ENCODE results near the gene SMAD5. TPM values are rescaled to one million over a fixed set of nuclear protein-coding genes. Genes with fewer than 3 reads are reported as not detected.

Gene SMAD5
- total RNA-seq, 1 experiment from 2014 or later: 64.3 TPM

GRCh38 chr5:136108180-136108611 lies 24.4 kb upstream of the SMAD5 start:
- no peaks in the 10 kb centered on the region for H3K27me3 ChIP-seq (ENCODE audit: insufficient read depth, low read length)
- DNase-seq (ENCODE audit: low read depth, low spot score) (no peak), ATAC-seq (no peak)
- H2AFZ ChIP-seq (ENCODE audit: low read depth, low read length, poor library complexity, severe bottlenecking): no peak overlapping the region
- H3K36me3 ChIP-seq (ENCODE audit: control insufficient read depth in 1 of 2, insufficient read depth in 2 of 2, low read length in 2 of 2): no peaks in the 10 kb centered on the region
- H3K4me3 ChIP-seq (replicated peaks in 1 of 2; ENCODE audit: low read depth in 1 of 2, low read length in 2 of 2): no peak overlapping the region
- no peak overlapping the region for H3K9ac ChIP-seq (ENCODE audit: low read length)
- H3K9me2 ChIP-seq (ENCODE audit: insufficient read depth): no peaks in the 10 kb centered on the region
- no peak overlapping the region for H3K27ac ChIP-seq (ENCODE audit: low read depth, low read length)
- intact Hi-C loops (cut with micrococcal nuclease): no loop called here
- H3K79me2 ChIP-seq (ENCODE audit: insufficient read depth, low read length): no peaks in the 10 kb centered on the region
- TF ChIP-seq EZH2 (IDR thresholded peaks at IDR 0.05) (no peak), POLR2AphosphoS5 (IDR thresholded peaks at IDR 0.05; ENCODE audit: low read depth, low read length) (no peak), FOSL1 (IDR thresholded peaks at IDR 0.05; ENCODE audit: low read depth) (no peak), CTCF (IDR thresholded peaks at IDR 0.05 in 2 of 3, conservative IDR thresholded peaks at IDR 0.05 in 1 of 3; ENCODE audit: borderline replicate concordance in 1 of 3, insufficient read depth in 1 of 3, low read depth in 2 of 3, low read length in 2 of 3) (0 out of 6 replicates have a peak, but pooled peaks of 1 of the 3 experiments have one; percentile 1)
- TF ChIP-seq, protein P1, sequence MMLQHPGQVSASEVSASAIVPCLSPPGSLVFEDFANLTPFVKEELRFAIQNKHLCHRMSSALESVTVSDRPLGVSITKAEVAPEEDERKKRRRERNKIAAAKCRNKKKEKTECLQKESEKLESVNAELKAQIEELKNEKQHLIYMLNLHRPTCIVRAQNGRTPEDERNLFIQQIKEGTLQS (IDR thresholded peaks at IDR 0.05): no peak
- no peaks in the 10 kb centered on the region for H3K9me3 ChIP-seq (ENCODE audit: control insufficient read depth in 1 of 2, insufficient read depth in 1 of 2, low read depth in 1 of 2, low read length in 2 of 2)
- ChIA-PET POLR2A (no interaction called here), CTCF (no interaction called here), RAD21 (ENCODE audit: low non-redundant PET in 1 of 2, low total read pairs in 2 of 2, uncharacterized antibody in 2 of 2, unreplicated experiment in 2 of 2) (no interaction called here)
- BruUV-seq (replicated peaks): no TSS peak
- no peaks in the 10 kb centered on the region for H4K20me1 ChIP-seq (ENCODE audit: insufficient read depth)
- no peak overlapping the region for H3K4me2 ChIP-seq (ENCODE audit: low read length)
- no peaks in the 10 kb centered on the region for H3K4me1 ChIP-seq (ENCODE audit: control insufficient read depth in 1 of 2, insufficient read depth in 2 of 2, low read length in 2 of 2)

DNA sequence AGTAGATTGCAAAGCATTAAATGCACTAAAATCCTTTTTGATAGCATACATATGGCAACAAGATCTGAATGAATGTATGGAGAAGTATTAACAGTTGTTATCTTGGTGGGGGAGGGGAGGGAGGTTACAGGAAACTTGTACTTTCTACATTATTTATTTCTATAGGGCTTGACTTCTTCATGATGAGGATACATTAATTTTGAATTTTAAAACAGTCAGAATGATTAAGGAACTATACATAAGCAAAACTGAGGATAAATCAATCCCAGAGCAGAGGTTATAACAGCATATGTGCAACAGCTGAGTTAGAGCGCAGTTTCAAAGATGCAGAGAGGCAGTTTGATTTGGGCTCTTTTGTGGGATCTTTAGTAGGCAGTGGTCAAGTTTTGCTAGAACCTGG lies 23.9 kb upstream of the SMAD5 start:
- H3K9ac ChIP-seq (ENCODE audit: low read length): no peak overlapping the region
- no TSS peak for BruUV-seq (replicated peaks)
- H3K4me1 ChIP-seq (ENCODE audit: control insufficient read depth in 1 of 2, insufficient read depth in 2 of 2, low read length in 2 of 2): no peaks in the 10 kb centered on the region
- H4K20me1 ChIP-seq (ENCODE audit: insufficient read depth): no peaks in the 10 kb centered on the region
- POLR2A ChIA-PET: no interaction called here
- no peaks in the 10 kb centered on the region for H3K9me2 ChIP-seq (ENCODE audit: insufficient read depth)
- CTCF ChIA-PET: no interaction called here
- RAD21 ChIA-PET (ENCODE audit: low non-redundant PET in 1 of 2, low total read pairs in 2 of 2, uncharacterized antibody in 2 of 2, unreplicated experiment in 2 of 2): no interaction called here
- H3K9me3 ChIP-seq (ENCODE audit: control insufficient read depth in 1 of 2, insufficient read depth in 1 of 2, low read depth in 1 of 2, low read length in 2 of 2): no peaks in the 10 kb centered on the region
- ATAC-seq (no peak), DNase-seq (ENCODE audit: low read depth, low spot score) (no peak)
- H2AFZ ChIP-seq (ENCODE audit: low read depth, low read length, poor library complexity, severe bottlenecking): no peak overlapping the region
- H3K27me3 ChIP-seq (ENCODE audit: insufficient read depth, low read length): no peaks in the 10 kb centered on the region
- H3K79me2 ChIP-seq (ENCODE audit: insufficient read depth, low read length): no peaks in the 10 kb centered on the region
- no peak overlapping the region for H3K4me3 ChIP-seq (replicated peaks in 1 of 2; ENCODE audit: low read depth in 1 of 2, low read length in 2 of 2)
- H3K27ac ChIP-seq (ENCODE audit: low read depth, low read length): no peak overlapping the region
- no peaks in the 10 kb centered on the region for H3K36me3 ChIP-seq (ENCODE audit: control insufficient read depth in 1 of 2, insufficient read depth in 2 of 2, low read length in 2 of 2)
- no peak overlapping the region for H3K4me2 ChIP-seq (ENCODE audit: low read length)
- intact Hi-C loops (cut with micrococcal nuclease): no loop called here
- TF ChIP-seq EZH2phosphoT487 (IDR thresholded peaks at IDR 0.05; ENCODE audit: borderline replicate concordance): no peak
- no peak for TF ChIP-seq RAD21 (IDR thresholded peaks at IDR 0.05; ENCODE audit: low read depth)
- no peak for TF ChIP-seq POLR2A (IDR thresholded peaks at IDR 0.05; ENCODE audit: borderline replicate concordance, extremely low read depth, insufficient read depth, insufficient read length)
- no peak for TF ChIP-seq REST (IDR thresholded peaks at IDR 0.05; ENCODE audit: low read depth)
- no peak for TF ChIP-seq CBX3 (IDR thresholded peaks at IDR 0.05; ENCODE audit: low read depth)
- TF ChIP-seq ZBTB33 (IDR thresholded peaks at IDR 0.05; ENCODE audit: extremely low read depth, insufficient replicate concordance, low read length): no peak
- TF ChIP-seq ZNF274 (IDR thresholded peaks at IDR 0.05; ENCODE audit: low read depth, low read length): no peak
- TF ChIP-seq, protein P1 (IDR thresholded peaks at IDR 0.05): no peak
